ENCODE results near the gene PCNX2.

- TF ChIP-seq CTCF (IDR thresholded peaks at IDR 0.05; ENCODE audit: insufficient read depth, low read depth, low read length) (no peak), EZH2 (IDR thresholded peaks at IDR 0.05; ENCODE audit: insufficient read depth, low read length) (no peak)
These were observed 193.2 kb downstream of the PCNX2 start for GRCh38 chr1:233102341-233102740.

Measured in astrocyte (in vitro differentiated cells and primary cell).